ENCODE results near the gene VAV3. TPM values are rescaled to one million over a fixed set of nuclear protein-coding genes. Genes with fewer than 3 reads are reported as not detected.

The VAV3 gene
- total RNA-seq, 2 experiments from 2014 or later: 5.5 to 5.6 TPM

DNA sequence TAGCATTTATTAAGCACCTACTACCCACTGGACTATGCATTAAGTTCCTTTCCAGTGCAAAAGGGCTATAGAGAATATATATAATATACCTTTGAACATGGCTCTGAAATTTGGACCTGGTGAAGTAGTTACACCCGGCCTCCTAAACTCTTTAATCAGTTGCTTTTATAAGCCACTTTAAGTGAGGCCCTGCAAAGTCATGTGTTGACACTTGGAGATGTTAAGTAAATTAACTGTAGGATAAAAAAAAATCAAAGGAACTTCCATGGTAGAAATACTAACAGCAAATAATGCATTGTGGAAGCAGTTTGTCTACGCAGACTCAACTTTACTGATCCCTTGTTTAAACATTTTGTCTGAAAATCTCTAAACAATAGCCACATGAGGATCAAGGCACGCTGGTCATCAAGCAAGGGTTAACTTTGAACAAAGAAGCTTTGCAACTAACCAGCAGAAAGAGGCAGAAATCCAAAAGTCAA lies 283.9 kb downstream of the VAV3 start:
- H3K9me3 Mint-ChIP-seq: no peaks in the 10 kb centered on the region
- H3K36me3 ChIP-seq (ENCODE audit: insufficient read depth, low read length): no peaks in the 10 kb centered on the region
- ATAC-seq (ENCODE audit: poor library complexity): no peak

DNA sequence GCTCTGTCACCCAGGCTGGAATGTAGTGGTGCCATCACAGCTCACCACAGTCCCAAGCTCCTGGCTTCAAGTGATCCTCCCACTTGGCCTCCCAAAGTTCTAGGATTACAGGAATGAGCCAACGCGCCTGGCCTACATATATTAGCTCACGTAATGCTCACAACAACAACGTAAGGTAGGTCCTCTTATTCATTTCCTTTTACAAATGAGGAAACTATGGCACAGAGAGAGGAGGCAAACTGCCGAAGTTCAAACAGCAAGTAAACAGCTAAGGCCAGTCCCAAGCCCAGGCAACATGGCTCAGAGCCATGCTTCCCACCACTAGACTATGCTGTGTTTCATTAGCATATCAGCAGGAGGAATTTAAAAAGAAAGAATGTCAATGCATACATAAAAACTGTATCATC lies 284.4 kb downstream of the VAV3 start:
- H3K9me3 ChIP-seq (ENCODE audit: control insufficient read depth in 1 of 2, insufficient read depth in 1 of 2, low read length in 2 of 2): no peaks in the 10 kb centered on the region
- ChIA-PET CTCF (interaction anchor here (1.0 kb wide), 1 partner anchor 28 kb away, joined by 3 read pairs; no protein-coding TSS in a partner anchor), POLR2A (no interaction called here)
- Mint-ChIP-seq H3K4me1 (ENCODE audit: low read depth) (no peaks in the 10 kb centered on the region), H3K27ac (no peak overlapping the region), H3K36me3 (ENCODE audit: low read depth) (no peaks in the 10 kb centered on the region), H3K27me3 (no peaks in the 10 kb centered on the region), H3K9me3 (no peaks in the 10 kb centered on the region), H3K4me3 (no peak overlapping the region)
- no peak overlapping the region for H3K4me3 ChIP-seq (ENCODE audit: low read length)
- H3K27me3 ChIP-seq (ENCODE audit: control insufficient read depth in 1 of 2, insufficient read depth in 2 of 2, low read length in 2 of 2): no peaks in the 10 kb centered on the region
- H3K4me1 ChIP-seq (ENCODE audit: insufficient read depth, low read length): no peaks in the 10 kb centered on the region
- ATAC-seq (ENCODE audit: poor library complexity): no peak
- no peak for DNase-seq
- no peaks in the 10 kb centered on the region for H3K36me3 ChIP-seq (ENCODE audit: insufficient read depth, low read length)
- TF ChIP-seq, protein P1, sequence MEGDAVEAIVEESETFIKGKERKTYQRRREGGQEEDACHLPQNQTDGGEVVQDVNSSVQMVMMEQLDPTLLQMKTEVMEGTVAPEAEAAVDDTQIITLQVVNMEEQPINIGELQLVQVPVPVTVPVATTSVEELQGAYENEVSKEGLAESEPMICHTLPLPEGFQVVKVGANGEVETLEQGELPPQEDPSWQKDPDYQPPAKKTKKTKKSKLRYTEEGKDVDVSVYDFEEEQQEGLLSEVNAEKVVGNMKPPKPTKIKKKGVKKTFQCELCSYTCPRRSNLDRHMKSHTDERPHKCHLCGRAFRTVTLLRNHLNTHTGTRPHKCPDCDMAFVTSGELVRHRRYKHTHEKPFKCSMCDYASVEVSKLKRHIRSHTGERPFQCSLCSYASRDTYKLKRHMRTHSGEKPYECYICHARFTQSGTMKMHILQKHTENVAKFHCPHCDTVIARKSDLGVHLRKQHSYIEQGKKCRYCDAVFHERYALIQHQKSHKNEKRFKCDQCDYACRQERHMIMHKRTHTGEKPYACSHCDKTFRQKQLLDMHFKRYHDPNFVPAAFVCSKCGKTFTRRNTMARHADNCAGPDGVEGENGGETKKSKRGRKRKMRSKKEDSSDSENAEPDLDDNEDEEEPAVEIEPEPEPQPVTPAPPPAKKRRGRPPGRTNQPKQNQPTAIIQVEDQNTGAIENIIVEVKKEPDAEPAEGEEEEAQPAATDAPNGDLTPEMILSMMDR (IDR thresholded peaks at IDR 0.05): no peak
- intact Hi-C loops (cut with DNase I, micrococcal nuclease): no loop called here
- H3K27ac ChIP-seq (ENCODE audit: low read depth in 1 of 2, low read length in 2 of 2): no peak overlapping the region

More for the DNA sequence above, 283.9 kb downstream of the VAV3 start:
- ChIA-PET CTCF (no interaction called here), POLR2A (no interaction called here)
- H3K4me3 ChIP-seq (ENCODE audit: low read length): no peak overlapping the region
- H3K27ac Mint-ChIP-seq: no peak overlapping the region
- no peak overlapping the region for H3K27ac ChIP-seq (ENCODE audit: low read depth in 1 of 2, low read length in 2 of 2)
- no peaks in the 10 kb centered on the region for H3K4me1 Mint-ChIP-seq (ENCODE audit: low read depth)
- no peaks in the 10 kb centered on the region for H3K4me1 ChIP-seq (ENCODE audit: insufficient read depth, low read length)
- H3K27me3 Mint-ChIP-seq: no peaks in the 10 kb centered on the region
- H3K4me3 Mint-ChIP-seq: no peak overlapping the region
- no peaks in the 10 kb centered on the region for H3K9me3 ChIP-seq (ENCODE audit: control insufficient read depth in 1 of 2, insufficient read depth in 1 of 2, low read length in 2 of 2)
- H3K27me3 ChIP-seq (ENCODE audit: control insufficient read depth in 1 of 2, insufficient read depth in 2 of 2, low read length in 2 of 2): no peaks in the 10 kb centered on the region
- H3K36me3 Mint-ChIP-seq (ENCODE audit: low read depth): no peaks in the 10 kb centered on the region
- TF ChIP-seq, protein P1 (IDR thresholded peaks at IDR 0.05): no peak
- DNase-seq: no peak
- intact Hi-C loops (cut with DNase I, micrococcal nuclease): no loop called here

DNA sequence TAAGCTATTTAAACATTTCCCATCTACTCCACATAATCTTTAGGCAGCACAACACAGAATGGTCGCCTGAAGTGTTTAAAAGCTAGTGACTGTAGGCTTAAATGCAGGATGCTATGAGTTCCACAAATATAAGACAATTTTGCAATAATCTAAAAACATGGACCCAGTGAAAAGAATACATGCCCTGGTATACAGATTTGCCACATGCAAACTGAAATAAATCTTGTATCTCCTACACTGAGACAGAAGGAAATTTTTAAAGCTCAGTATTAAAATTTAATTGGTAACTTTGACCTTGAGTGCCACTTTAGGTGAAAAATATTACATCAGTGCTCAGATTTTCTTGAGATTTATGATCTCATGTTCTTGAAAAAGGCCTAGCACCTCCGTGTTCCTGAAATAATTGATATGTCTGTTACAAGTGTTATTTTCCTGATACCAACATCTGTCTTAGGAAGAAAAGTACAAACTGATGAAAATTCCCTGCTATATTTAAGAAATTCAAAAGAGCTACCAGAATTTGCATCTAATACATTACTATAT lies 285.5 kb downstream of the VAV3 start:
- TF ChIP-seq, protein P1 (IDR thresholded peaks at IDR 0.05): no peak
- DNase-seq: no peak
- H3K27me3 ChIP-seq (ENCODE audit: control insufficient read depth in 1 of 2, insufficient read depth in 2 of 2, low read length in 2 of 2): no peaks in the 10 kb centered on the region
- ATAC-seq (ENCODE audit: poor library complexity): no peak
- intact Hi-C loops (cut with DNase I, micrococcal nuclease): no loop called here
- H3K4me3 Mint-ChIP-seq: no peak overlapping the region
- no peak overlapping the region for H3K4me3 ChIP-seq (ENCODE audit: low read length)
- H3K36me3 ChIP-seq (ENCODE audit: insufficient read depth, low read length): no peaks in the 10 kb centered on the region
- H3K9me3 Mint-ChIP-seq: peaks cover 2% of the 10 kb centered on the region
- POLR2A ChIA-PET: no interaction called here
- H3K27ac ChIP-seq (ENCODE audit: low read depth in 1 of 2, low read length in 2 of 2): no peak overlapping the region
- no peaks in the 10 kb centered on the region for H3K9me3 ChIP-seq (ENCODE audit: control insufficient read depth in 1 of 2, insufficient read depth in 1 of 2, low read length in 2 of 2)
- H3K27me3 Mint-ChIP-seq: no peaks in the 10 kb centered on the region
- CTCF ChIA-PET: interaction anchor here (1.0 kb wide), 1 partner anchor 29 kb away, joined by 3 read pairs; no protein-coding TSS in a partner anchor
- H3K4me1 ChIP-seq (ENCODE audit: insufficient read depth, low read length): no peaks in the 10 kb centered on the region
- peaks cover 4% of the 10 kb centered on the region for H3K36me3 Mint-ChIP-seq (ENCODE audit: low read depth)
- H3K4me1 Mint-ChIP-seq (ENCODE audit: low read depth): no peaks in the 10 kb centered on the region
- no peak overlapping the region for H3K27ac Mint-ChIP-seq

Data from CD4-positive, alpha-beta T cell (primary cell).